Neural cell (in vitro differentiated cells): ENCODE results near the gene CYP26B1.

Source experiments
- CTCF ChIP-seq: fragments of 450-650 bp; IDR thresholded peaks from 2 replicates; pipeline ENCODE4 v1.5.1; 2014; ENCODE audit warnings: antibody characterized with exemption, mild to moderate bottlenecking, moderate library complexity; ENCODE audit not compliant: poor library complexity, severe bottlenecking
- EZH2 ChIP-seq: fragments of 200-600, 300-800 bp; shearing (Covaris generic), sonication (generic); IDR thresholded peaks from 2 replicates; pipeline ENCODE4 v1.6.1; 2014; ENCODE audit warnings: antibody characterized with exemption, low read length, borderline replicate concordance, mild to moderate bottlenecking; ENCODE audit not compliant: insufficient read depth, poor library complexity, severe bottlenecking
- MXI1 ChIP-seq: fragments of 450-650 bp; conservative IDR thresholded peaks from 2 replicates; pipeline ENCODE4 v1.6.1; 2014; ENCODE audit warnings: antibody characterized with exemption, mild to moderate bottlenecking; ENCODE audit not compliant: poor library complexity, severe bottlenecking
- POLR2AphosphoS5 ChIP-seq: IDR thresholded peaks from 2 replicates; pipeline ENCODE4 v1.6.1; 2012
- RAD21 ChIP-seq: fragments of 450-650 bp; conservative IDR thresholded peaks from 2 replicates; pipeline ENCODE4 v1.6.1; 2014; ENCODE audit warnings: antibody characterized with exemption, mild to moderate bottlenecking, moderate library complexity
- SMC3 ChIP-seq: fragments of 450-650 bp; conservative IDR thresholded peaks from 2 replicates; pipeline ENCODE4 v1.6.1; 2014; ENCODE audit warnings: antibody characterized with exemption, mild to moderate bottlenecking, moderate library complexity; ENCODE audit not compliant: poor library complexity
- TAF1 ChIP-seq: IDR thresholded peaks from 2 replicates; pipeline ENCODE4 v1.6.1; 2012; ENCODE audit warnings: low read depth

- TF ChIP-seq EZH2 (peak; percentile 87), CTCF (no peak), TAF1 (no peak), SMC3 (no peak), POLR2AphosphoS5 (no peak), RAD21 (no peak), MXI1 (no peak)
These were observed 558 bp upstream of the CYP26B1 start for GRCh38 chr2:72148003-72148836.
